D341Med (cell line): ENCODE measurements around the gene GPC5.
"Not testable (repeated sequence)": the region's sequence is repeated elsewhere in the genome, so short reads cannot be mapped to it uniquely, and the experiment has no call there.

ENCODE experiments used
- DNase-seq: peaks from one replicate; pipeline ENCODE4 v3.0.0; 2012; ENCODE audit warnings: low spot score

GPC5 gene

GRCh38 chr13:91398413-91399188 lies at the start of gene GPC5:
Gene GPC5 (plus strand): TSS chr13:91398621.
- peak; percentile 96 for DNase-seq

GRCh38 chr13:91348906-91349435 lies 49.5 kb upstream of the GPC5 start:
- DNase-seq: peak; percentile 93

GRCh38 chr13:91349992-91350911 lies 48.2 kb upstream of the GPC5 start:
- DNase-seq: no peak

DNA sequence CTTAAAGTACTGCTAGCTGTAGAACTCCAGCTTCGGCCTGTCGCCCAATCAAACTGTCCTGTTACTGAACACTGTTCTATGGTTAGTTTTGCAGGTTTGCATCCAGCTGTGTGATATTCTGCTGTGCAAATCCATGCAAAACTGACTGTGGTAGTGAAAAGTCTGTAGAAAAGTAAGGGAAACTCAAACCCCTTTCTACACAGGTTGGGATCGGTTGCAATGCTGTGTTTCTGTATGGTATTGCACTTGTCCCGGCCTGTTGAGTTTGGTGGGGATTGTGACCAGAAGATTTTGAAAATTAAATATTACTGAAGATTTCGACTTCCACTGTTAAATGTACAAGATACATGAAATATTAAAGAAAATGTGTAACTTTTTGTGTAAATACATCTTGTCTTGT lies 47.3 kb upstream of the GPC5 start:
- DNase-seq: no peak

DNA sequence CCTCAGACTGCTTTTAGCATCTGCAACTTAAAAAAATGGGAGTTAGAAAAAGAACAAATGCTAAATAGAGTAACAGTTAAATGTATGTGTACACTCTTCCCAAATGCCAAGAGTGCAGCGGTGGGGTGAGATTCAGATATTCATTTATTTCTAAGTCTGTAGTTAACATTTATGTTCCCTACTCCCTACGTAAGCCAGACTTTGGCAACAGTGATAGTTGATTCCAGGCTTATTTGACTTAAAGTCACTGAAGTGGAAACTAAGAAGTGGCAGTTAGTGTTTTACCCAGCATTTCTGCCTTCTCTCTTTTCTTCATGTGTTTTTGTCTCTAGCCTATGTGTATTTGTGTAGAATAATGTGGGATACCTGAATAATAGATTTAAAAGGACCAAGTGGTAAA lies 46.4 kb upstream of the GPC5 start:
- DNase-seq: no peak

DNA sequence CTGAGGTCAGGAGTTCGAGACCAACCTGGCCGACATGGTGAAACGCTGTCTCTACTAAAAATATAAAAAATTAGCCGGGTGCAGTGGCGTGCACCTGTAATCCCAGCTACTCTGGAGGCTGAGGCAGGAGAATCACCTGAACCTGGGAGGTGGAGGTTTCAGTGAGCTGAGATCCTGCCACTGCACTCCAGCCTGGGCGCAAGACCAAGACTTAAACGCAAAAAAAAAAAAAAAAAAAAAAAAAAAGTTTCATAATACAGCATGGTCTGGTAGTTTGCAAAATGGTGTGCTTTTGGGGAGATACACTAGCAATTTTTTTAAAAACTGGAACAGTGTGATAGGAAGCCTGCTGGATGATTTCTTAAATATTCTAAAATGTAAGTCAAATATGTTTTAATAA lies 45.5 kb upstream of the GPC5 start:
- not testable (repeated sequence) for DNase-seq

DNA sequence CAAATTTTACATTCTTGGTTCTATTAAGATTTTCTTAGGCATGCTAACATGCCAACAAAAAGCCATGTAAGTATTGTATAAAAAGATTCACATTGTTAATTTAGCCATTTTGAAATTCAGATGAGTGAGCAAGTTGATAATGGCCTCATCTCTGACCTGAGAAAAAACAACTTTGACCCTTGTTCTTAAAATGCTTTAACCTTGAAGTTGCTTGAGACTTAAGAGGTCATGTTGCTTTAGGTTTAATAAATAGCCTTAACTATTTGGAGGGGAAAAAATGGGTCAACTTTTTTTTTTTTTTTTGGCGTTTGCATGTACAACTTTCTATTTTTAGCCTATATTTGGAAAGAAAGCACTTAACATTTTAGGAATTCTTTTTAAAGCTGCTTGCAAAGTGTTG lies 44.9 kb upstream of the GPC5 start:
- no peak for DNase-seq

DNA sequence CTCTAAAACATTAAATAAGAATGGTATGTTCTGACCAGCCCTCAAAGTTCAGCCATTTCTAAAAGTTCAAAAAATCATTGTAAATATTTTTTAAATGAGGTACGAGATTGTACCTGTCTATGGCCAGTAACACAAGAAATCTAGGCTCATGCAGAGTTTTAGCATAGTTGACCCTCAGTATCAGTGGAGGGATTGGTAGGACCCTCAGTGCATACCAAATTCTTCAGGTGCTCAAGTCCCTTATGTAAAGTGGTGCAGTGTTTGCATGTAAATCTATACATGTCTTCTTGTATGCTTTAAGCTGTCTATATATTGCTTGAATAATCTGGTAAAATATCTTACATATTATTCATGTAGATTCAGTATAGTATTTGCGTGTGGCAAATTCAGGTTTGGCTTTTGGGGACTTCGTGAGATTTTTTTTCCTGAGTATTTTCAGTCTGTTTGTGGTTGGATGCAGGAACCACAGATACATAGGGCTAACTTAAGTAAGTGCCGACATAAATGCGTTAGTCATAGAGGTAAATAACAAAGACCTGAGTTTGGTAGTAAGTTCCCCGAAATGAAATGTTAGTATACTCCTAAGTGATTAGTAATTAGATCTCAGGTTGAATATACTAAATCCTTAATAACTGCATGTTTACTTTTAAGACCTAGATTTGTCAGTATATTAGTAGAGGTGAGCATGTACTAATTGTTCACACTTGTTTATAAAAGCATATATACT lies 43.2 kb upstream of the GPC5 start:
- DNase-seq: no peak

DNA sequence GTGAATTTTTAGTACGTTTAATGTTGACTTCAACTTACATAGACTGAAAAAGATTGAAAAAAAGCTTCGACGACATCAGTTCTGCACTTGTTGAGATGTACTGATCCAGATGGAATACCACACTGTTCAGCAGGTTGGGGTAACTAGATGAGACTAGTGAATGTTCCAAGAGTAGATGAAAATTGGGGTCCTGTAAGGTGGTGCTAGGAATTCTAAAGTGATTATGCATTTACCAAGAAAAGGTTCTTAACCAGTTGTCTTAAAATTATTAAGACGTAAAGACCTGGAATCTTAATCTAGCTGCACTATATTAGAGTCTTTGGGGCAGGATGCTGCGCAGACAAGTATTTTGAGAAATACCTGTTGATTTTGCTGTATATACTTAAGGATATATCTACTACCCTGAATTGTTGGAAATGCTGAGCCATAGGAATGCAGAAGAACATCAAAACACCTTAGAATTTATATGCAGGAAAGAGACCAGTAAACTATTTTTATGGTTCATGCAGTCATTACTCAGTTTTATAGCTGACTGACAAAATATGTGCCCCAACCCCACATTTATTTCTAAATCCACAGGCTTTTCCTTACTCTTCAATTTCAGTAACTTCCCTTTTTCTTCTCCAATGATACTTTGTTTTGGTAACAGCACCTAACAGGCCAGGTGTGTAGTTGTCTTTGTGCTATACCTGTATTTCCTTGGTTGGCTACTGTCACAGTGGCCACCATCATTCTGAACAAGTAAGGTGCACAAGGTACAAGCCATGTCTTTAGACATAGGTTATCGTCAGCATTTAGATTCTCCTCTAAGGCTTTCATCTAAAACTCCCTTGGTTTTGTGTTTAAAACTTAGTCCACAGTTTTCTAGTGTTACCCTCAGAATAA lies 42.4 kb upstream of the GPC5 start:
- no peak for DNase-seq

- DNase-seq: no peak
Measured at GRCh38 chr13:91356919-91357612, 41.4 kb upstream of the GPC5 start.

GRCh38 chr13:91357613-91358386 lies 40.6 kb upstream of the GPC5 start:
- no peak for DNase-seq

GRCh38 chr13:91358387-91358782 lies 40.0 kb upstream of the GPC5 start:
- no peak for DNase-seq

- DNase-seq: no peak
Measured at GRCh38 chr13:91359111-91359510, 39.3 kb upstream of the GPC5 start.

- DNase-seq: no peak
Measured at GRCh38 chr13:91359631-91360030, 38.8 kb upstream of the GPC5 start.

DNA sequence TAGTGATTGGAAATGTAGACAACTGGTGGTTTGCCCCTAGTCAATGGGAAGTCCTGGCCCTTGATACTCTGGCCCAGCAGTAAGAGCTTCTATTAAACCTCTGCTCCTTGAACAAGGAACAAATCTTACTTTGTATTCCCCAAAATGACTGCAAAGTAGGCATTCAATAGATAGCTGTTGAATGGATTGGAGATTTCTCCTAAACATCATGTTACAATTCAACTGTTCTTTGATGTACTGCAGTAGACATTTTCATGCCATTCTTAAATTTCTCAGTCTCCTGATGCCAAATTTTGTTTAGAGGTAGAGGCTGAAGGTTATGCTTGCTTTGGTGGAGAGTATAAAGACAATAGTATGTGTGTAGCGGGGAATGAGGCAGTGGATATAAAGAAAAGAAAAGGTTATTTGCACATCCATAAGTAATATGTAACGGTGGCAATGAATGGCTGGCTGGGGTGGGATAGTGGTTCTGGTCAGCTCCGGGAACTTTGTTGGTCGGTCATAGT lies 38.1 kb upstream of the GPC5 start:
- DNase-seq: no peak

GRCh38 chr13:91361755-91362271 lies 36.6 kb upstream of the GPC5 start:
- no peak for DNase-seq

DNA sequence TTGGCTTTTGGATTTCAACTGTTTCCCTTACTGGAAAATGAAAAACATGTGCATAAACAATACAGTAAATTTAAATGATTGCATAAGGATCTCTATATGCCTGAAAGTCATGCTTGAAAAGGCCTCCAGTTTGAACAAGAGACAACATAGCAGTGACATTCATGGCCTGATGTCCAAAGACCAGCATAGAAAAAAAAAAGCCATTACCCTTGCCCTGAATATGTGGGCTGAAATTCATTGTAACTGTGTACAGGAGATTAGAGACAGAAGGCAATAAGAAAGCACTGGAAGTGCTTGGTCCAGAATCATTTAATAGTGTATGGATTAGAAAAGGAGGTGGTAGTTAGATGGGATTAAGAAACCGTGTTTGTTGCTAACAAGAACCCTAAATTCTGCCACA lies 35.5 kb upstream of the GPC5 start:
- no peak for DNase-seq

DNA sequence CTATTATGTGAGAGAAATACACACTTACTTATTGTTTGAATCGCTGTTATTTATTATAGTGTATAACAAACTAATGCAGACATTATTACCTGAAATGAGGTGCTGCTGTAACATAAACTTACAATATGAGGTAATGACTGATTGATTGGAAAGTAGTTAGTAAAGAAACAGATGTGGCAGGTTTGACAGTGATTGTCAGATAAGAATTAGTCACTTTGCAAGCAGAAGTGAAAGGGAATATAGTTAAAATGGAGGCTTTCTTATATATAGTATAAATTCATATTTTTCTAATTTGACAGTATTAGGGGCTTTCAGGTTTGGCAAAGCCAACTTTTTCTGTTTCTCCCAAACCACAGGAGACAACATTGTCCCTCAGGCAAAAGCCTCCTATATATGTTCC lies 30.3 kb upstream of the GPC5 start:
- DNase-seq: no peak

DNA sequence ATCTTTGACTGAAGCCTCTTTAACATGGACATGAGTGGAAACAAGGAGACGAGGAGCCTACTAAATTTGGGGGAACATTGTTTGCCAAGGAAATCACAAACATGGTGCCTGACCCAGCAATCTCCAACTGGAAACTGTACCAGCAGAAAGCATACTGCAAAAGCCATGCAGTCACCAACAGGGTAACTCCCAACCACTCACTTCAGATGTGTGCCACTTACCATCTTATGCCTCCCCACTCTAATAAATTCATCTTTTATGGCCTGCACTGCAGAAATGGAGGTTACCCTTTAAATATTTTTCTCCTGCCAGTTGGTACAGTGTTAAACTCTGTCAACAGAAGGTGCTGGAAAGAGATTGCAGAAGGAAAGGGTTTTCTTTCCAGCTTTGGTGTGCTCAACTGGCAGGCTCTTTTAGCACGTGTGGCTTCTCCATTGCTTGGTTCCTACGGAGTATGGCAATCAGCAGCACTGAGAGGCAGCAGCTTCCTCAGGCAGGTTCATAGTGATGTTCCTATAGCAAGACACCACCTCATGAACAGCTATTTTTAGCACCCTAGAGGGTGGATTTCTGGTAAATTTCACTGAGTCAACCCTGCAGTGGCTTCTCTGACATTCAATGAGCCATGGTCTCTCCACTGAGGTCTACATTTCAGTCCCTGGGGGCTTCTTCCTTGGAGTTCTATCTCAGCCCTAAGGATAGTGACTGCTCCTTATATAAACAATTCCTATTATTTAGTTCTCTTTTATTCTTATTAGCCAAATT lies 29.6 kb upstream of the GPC5 start:
- DNase-seq: no peak
